Measurements from ENCODE around the gene MLX. TPM values are rescaled to one million over a fixed set of nuclear protein-coding genes. Genes with fewer than 3 reads are reported as not detected.

Gene MLX
- total and polyA plus RNA-seq, 10 of the 15 experiments (the other 5 are each of a cell fraction or from before 2014, with no cell fraction given): 34.4 to 65.0 (median 44.4) TPM

DNA sequence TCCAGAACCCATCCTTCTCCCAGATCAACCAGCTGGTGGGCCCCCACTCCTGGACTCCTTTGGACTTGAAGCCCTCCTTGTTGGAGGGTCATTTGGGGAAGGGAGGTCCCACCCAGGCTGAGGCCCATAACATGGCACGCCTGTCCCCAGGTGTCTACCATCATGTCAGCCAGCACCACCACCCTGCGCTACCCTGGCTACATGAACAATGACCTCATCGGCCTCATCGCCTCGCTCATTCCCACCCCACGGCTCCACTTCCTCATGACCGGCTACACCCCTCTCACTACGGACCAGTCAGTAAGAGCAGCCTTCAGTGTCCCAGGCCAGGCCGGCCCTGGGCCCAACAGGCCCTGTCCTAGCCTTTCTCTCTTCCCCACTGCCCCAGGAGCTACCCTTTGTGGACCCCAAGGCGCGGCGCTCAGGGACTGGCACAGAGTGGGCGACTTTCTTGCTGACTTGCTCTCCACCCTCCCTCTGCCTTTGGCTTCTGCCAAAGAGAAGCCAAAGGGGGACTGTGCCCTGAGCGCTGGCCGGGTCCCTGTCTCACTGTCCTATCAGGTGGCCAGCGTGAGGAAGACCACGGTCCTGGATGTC, 46.9 kb downstream of the MLX start:
- Histone ChIP-seq H3K4me2 (ENCODE audit: control insufficient read depth, insufficient read depth) (no peak overlapping the region), H4K20me1 (ENCODE audit: control insufficient read depth, insufficient read depth) (no peaks in the 10 kb centered on the region), H3K9ac (ENCODE audit: control insufficient read depth, insufficient read depth, low read length) (no peak overlapping the region), H3K4me3 (no peak overlapping the region), H3K27me3 (replicated peaks in 1 of 2; ENCODE audit: control insufficient read depth in 2 of 2, insufficient read depth in 2 of 2, low read length in 1 of 2) (no peaks in the 10 kb centered on the region), H3K9me3 (replicated peaks; ENCODE audit: control insufficient read depth, insufficient read depth, low read length) (no peaks in the 10 kb centered on the region), H3K4me1 (ENCODE audit: control insufficient read depth, insufficient read depth, low read length) (peaks cover 14% of the 10 kb centered on the region), H3K27ac (ENCODE audit: control insufficient read depth, insufficient read depth) (no peak overlapping the region), H2AFZ (ENCODE audit: control insufficient read depth, low read depth, low read length) (no peak overlapping the region), H3K79me2 (ENCODE audit: control insufficient read depth, insufficient read depth, low read length) (peaks cover 17% of the 10 kb centered on the region), H3K36me3 (ENCODE audit: control insufficient read depth in 2 of 2, insufficient read depth in 2 of 2, low read length in 1 of 2) (peaks cover 9 to 22% of the 10 kb centered on the region in 2 experiments)
- in situ Hi-C loops (cut with MboI) (loop anchor here (25.0 kb wide), 1 partner anchor 599 kb away; the partner anchor contains the start of gene TMEM106A), intact Hi-C loops (cut with micrococcal nuclease; ENCODE audit: unreplicated experiment) (no loop called here)
- CTCF ChIA-PET: no interaction called here
- SMC1A ChIA-PET (ENCODE audit: uncharacterized antibody, unreplicated experiment): no interaction called here
- RAD21 ChIA-PET (ENCODE audit: unreplicated experiment): interaction anchor here (1.0 kb wide), 1 partner anchor 9 kb away, joined by 3 read pairs; no protein-coding TSS in a partner anchor
- no peak for FAIRE-seq
- ATAC-seq: no peak
- WGBS (ENCODE audit: insufficient coverage, insufficient replicate concordance, low lambda C conversion rate, missing lambda C conversion rate): 99% methylated on average over 17 of the region's 17 CpGs
- BruUV-seq (replicated peaks): no TSS peak
- no peak for TF ChIP-seq PAX5 (IDR thresholded peaks at IDR 0.05; ENCODE audit: borderline replicate concordance, low read depth, low read length)
- no peak for TF ChIP-seq SUPT20H (IDR thresholded peaks at IDR 0.05; ENCODE audit: borderline replicate concordance, control insufficient read depth, low read depth, low read length)
- no peak for TF ChIP-seq ZZZ3 (IDR thresholded peaks at IDR 0.05; ENCODE audit: control insufficient read depth, insufficient read length, low read depth)
- TF ChIP-seq MXI1 (IDR thresholded peaks at IDR 0.05; ENCODE audit: low read depth, low read length): no peak
- TF ChIP-seq NFXL1 (IDR thresholded peaks at IDR 0.05; ENCODE audit: borderline replicate concordance): no peak
- TF ChIP-seq RELA (IDR thresholded peaks at IDR 0.05; ENCODE audit: borderline replicate concordance, partially characterized antibody): no peak
- TF ChIP-seq BHLHE40 (IDR thresholded peaks at IDR 0.05; ENCODE audit: borderline replicate concordance in 1 of 2, low read depth in 2 of 2, low read length in 1 of 2): no peak
- TF ChIP-seq SRF (IDR thresholded peaks at IDR 0.05; ENCODE audit: low read depth in 2 of 2, low read length in 2 of 2): no peak
- no peak for TF ChIP-seq PAX8 (IDR thresholded peaks at IDR 0.05)
- no peak for TF ChIP-seq TBL1XR1 (IDR thresholded peaks at IDR 0.05; ENCODE audit: low read depth, low read length)
- TF ChIP-seq, protein P1, sequence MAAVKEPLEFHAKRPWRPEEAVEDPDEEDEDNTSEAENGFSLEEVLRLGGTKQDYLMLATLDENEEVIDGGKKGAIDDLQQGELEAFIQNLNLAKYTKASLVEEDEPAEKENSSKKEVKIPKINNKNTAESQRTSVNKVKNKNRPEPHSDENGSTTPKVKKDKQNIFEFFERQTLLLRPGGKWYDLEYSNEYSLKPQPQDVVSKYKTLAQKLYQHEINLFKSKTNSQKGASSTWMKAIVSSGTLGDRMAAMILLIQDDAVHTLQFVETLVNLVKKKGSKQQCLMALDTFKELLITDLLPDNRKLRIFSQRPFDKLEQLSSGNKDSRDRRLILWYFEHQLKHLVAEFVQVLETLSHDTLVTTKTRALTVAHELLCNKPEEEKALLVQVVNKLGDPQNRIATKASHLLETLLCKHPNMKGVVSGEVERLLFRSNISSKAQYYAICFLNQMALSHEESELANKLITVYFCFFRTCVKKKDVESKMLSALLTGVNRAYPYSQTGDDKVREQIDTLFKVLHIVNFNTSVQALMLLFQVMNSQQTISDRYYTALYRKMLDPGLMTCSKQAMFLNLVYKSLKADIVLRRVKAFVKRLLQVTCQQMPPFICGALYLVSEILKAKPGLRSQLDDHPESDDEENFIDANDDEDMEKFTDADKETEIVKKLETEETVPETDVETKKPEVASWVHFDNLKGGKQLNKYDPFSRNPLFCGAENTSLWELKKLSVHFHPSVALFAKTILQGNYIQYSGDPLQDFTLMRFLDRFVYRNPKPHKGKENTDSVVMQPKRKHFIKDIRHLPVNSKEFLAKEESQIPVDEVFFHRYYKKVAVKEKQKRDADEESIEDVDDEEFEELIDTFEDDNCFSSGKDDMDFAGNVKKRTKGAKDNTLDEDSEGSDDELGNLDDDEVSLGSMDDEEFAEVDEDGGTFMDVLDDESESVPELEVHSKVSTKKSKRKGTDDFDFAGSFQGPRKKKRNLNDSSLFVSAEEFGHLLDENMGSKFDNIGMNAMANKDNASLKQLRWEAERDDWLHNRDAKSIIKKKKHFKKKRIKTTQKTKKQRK (IDR thresholded peaks at IDR 0.05; ENCODE audit: low read depth, low read length): no peak
- TF ChIP-seq, protein P2, sequence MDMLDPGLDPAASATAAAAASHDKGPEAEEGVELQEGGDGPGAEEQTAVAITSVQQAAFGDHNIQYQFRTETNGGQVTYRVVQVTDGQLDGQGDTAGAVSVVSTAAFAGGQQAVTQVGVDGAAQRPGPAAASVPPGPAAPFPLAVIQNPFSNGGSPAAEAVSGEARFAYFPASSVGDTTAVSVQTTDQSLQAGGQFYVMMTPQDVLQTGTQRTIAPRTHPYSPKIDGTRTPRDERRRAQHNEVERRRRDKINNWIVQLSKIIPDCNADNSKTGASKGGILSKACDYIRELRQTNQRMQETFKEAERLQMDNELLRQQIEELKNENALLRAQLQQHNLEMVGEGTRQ (IDR thresholded peaks at IDR 0.05; ENCODE audit: borderline replicate concordance, low read depth, low read length): no peak
- TF ChIP-seq, protein P3, sequence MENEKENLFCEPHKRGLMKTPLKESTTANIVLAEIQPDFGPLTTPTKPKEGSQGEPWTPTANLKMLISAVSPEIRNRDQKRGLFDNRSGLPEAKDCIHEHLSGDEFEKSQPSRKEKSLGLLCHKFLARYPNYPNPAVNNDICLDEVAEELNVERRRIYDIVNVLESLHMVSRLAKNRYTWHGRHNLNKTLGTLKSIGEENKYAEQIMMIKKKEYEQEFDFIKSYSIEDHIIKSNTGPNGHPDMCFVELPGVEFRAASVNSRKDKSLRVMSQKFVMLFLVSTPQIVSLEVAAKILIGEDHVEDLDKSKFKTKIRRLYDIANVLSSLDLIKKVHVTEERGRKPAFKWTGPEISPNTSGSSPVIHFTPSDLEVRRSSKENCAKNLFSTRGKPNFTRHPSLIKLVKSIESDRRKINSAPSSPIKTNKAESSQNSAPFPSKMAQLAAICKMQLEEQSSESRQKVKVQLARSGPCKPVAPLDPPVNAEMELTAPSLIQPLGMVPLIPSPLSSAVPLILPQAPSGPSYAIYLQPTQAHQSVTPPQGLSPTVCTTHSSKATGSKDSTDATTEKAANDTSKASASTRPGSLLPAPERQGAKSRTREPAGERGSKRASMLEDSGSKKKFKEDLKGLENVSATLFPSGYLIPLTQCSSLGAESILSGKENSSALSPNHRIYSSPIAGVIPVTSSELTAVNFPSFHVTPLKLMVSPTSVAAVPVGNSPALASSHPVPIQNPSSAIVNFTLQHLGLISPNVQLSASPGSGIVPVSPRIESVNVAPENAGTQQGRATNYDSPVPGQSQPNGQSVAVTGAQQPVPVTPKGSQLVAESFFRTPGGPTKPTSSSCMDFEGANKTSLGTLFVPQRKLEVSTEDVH (IDR thresholded peaks at IDR 0.05; ENCODE audit: low read depth, partially characterized antibody): no peak
- no peak for TF ChIP-seq RFX5 (IDR thresholded peaks at IDR 0.05; ENCODE audit: low read depth, low read length)
- TF ChIP-seq JUNB (IDR thresholded peaks at IDR 0.05): no peak
- TF ChIP-seq RAD21 (IDR thresholded peaks at IDR 0.05; ENCODE audit: insufficient read depth, low read depth, low read length): no peak
- TF ChIP-seq ZNF274 (IDR thresholded peaks at IDR 0.05; ENCODE audit: insufficient read depth, insufficient read length): no peak
- POLR2A ChIA-PET: interaction anchor here (0.7 kb wide), 1 partner anchor 26 kb away, joined by 4 read pairs; no protein-coding TSS in a partner anchor
- DNase-seq (ENCODE audit: low read depth, low spot score): no peak
